Upper lobe of left lung (tissue), 4 donors: Measurements from ENCODE around the gene USP32.

Source experiments
- CTCF ChIP-seq, 6 experiments: fragments of 450-650 bp in 4 of 6; fragments of 200-600 bp in 2 of 6; sonication (generic) in 2 of 6; IDR thresholded peaks; one replicate each; pipeline ENCODE4 v1.5.1; 2016 to 2019; ENCODE audit warnings: antibody characterized with exemption in 6 of 6
- POLR2A ChIP-seq, 4 donors: fragments of 450-650 bp; IDR thresholded peaks; one replicate each; pipeline ENCODE4 v1.5.1; 2016 to 2017; ENCODE audit warnings: antibody characterized with exemption in 4 of 4, mild to moderate bottlenecking in 2 of 4
- POLR2AphosphoS5 ChIP-seq, 2 donors: sonication (generic); formaldehyde crosslinking; IDR thresholded peaks; one replicate each; pipeline ENCODE4 v1.5.1; 2017; ENCODE audit warnings: antibody characterized with exemption in 2 of 2

DNA sequence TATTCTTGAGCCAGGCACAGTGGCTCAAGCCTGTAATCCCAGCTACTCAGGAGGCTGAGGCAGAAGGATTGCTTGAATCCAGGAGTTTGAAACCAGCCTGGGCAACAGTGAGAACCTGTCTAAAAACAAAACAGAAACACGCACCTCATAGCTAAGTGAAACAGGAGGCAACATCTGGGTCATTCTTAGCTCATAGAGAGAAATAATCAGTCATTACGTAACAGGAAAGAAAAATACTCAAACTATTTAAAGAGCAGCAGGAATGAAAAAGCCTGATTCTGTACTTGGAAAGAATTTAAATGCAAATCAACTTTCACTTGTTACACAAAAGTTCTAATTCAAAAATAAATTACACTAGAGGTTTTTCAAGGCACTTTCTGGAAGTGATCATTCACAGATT, 47.6 kb upstream of the USP32 start:
- no peak for TF ChIP-seq POLR2AphosphoS5 (IDR thresholded peaks at IDR 0.05)
- TF ChIP-seq CTCF (IDR thresholded peaks at IDR 0.05) = no peak
- TF ChIP-seq POLR2A (IDR thresholded peaks at IDR 0.05) = no peak
